Measurements from ENCODE around the gene RNMT.
A peak's percentile ranks its signal among the peaks of the same experiment; 100 is the strongest.
"Not testable (repeated sequence)": the region's sequence is repeated elsewhere in the genome, so short reads cannot be mapped to it uniquely, and the experiment has no call there.

RNMT gene

GRCh38 chr18:13745696-13746095 lies 19.2 kb downstream of the RNMT start:
- DNase-seq: no peak

- DNase-seq: no peak
Measured at GRCh38 chr18:13746633-13747032, 20.2 kb downstream of the RNMT start.

- DNase-seq: not testable (repeated sequence)
Measured at GRCh38 chr18:13751599-13751998, 25.1 kb downstream of the RNMT start.

- DNase-seq: no peak
Measured at GRCh38 chr18:13756261-13756660, 29.8 kb downstream of the RNMT start.

GRCh38 chr18:13756671-13757070 lies 30.2 kb downstream of the RNMT start:
- no peak for DNase-seq

- DNase-seq: no peak
Measured at GRCh38 chr18:13758622-13759021, 32.1 kb downstream of the RNMT start.

- DNase-seq: no peak
Measured at GRCh38 chr18:13760047-13760446, 33.6 kb downstream of the RNMT start.

- no peak for DNase-seq
Measured at GRCh38 chr18:13762690-13763439, 36.4 kb downstream of the RNMT start.

GRCh38 chr18:13775058-13775457 lies 48.6 kb downstream of the RNMT start:
- no peak for DNase-seq

GRCh38 chr18:13791181-13791580 lies 64.7 kb downstream of the RNMT start:
- DNase-seq: no peak

GRCh38 chr18:13793819-13794218 lies 67.3 kb downstream of the RNMT start:
- no peak for DNase-seq

GRCh38 chr18:13796515-13796914 lies 70.0 kb downstream of the RNMT start:
- DNase-seq: no peak

GRCh38 chr18:13797157-13797611 lies 70.7 kb downstream of the RNMT start:
- DNase-seq: no peak

GRCh38 chr18:13799396-13799795 lies 72.9 kb downstream of the RNMT start:
- no peak for DNase-seq

GRCh38 chr18:13800505-13801259 lies 74.2 kb downstream of the RNMT start:
- DNase-seq: peak; percentile 34

- DNase-seq: no peak
Measured at GRCh38 chr18:13801260-13801601, 74.8 kb downstream of the RNMT start.

- DNase-seq: no peak
Measured at GRCh38 chr18:13804305-13804704, 77.8 kb downstream of the RNMT start.

GRCh38 chr18:13808294-13809042 lies 82.0 kb downstream of the RNMT start:
- no peak for DNase-seq

- no peak for DNase-seq
Measured at GRCh38 chr18:13809043-13809430, 82.6 kb downstream of the RNMT start.

- DNase-seq: no peak
Measured at GRCh38 chr18:13809531-13810255, 83.2 kb downstream of the RNMT start.

GRCh38 chr18:13810950-13811485 lies 84.5 kb downstream of the RNMT start:
- DNase-seq: no peak

GRCh38 chr18:13811993-13812392 lies 85.5 kb downstream of the RNMT start:
- DNase-seq: no peak
